ENCODE measurements around the gene OLFM2. TPM values are rescaled to one million over a fixed set of nuclear protein-coding genes. Genes with fewer than 3 reads are reported as not detected.
"Not testable (repeated sequence)": the region's sequence is repeated elsewhere in the genome, so short reads cannot be mapped to it uniquely, and the experiment has no call there.

The OLFM2 gene
- polyA plus RNA-seq, 6 donors from 2014 or later: not detected

DNA sequence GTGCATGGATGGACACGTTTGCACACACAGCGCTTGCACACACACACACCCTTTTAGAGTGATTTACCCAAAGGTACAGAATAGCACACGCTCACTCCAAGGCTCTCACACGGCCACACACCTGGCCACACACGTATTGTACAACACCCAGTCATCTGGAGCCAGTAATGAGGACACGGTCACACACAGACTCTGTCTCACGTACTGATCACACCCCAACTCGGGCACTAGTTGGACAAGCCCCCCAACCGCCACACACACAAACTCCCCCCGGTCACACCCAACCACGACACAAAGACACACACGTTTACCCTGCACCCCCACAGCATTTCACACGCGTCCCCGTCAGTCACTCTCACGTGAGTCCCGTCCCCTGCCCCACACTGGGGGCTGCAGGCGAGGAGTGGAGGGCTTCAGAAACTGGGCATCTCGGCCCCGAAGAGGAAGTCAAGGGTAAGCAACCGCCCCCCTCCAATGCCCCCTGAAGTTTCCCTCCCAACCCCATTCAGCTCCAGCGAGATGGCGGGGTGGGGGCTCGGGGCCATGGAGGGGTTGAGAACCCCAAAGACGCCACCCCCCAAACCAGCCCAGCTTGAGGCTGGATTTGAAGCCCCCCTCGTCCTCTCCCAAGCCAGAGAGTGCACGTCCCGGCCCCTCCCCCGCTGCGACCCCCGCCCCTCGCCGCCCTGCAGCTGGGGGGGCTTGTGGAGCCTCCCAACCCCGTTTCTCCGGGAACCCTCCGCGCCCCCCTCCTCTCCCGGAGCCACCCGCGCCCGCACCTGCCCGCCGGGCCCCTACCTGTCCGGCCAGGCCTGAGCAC lies 599 bp downstream of the OLFM2 start:
- H3K4me3 Mint-ChIP-seq: peak overlapping the region; percentile 2 to 89 (median 66)
- H3K27ac Mint-ChIP-seq: peak overlapping the region in 4 of 6 donors; percentile 69 to 95 (median 82)
- H3K36me3 Mint-ChIP-seq: peaks cover 2 to 7% of the 10 kb centered on the region in 2 donors
- DNase-seq (no peak), ATAC-seq (ENCODE audit: low read depth in 2 of 2) (no peak)
- H3K27me3 Mint-ChIP-seq: peaks cover 52 to 79% (median 74%) of the 10 kb centered on the region in 3 donors
- peaks cover 15 to 30% (median 29%) of the 10 kb centered on the region in 3 donors for H3K4me1 Mint-ChIP-seq
- peaks cover 0 to 7% (median 3%) of the 10 kb centered on the region in 7 donors for H3K9me3 Mint-ChIP-seq

- DNase-seq (peak; percentile 66), ATAC-seq (ENCODE audit: low read depth in 2 of 2) (peak; percentile 50 to 62)
- Mint-ChIP-seq H3K4me3 (peak overlapping the region in 2 of 8 donors; percentile 21 to 67), H3K36me3 (peaks cover 0 to 7% of the 10 kb centered on the region in 2 donors), H3K27me3 (peaks cover 47 to 73% (median 70%) of the 10 kb centered on the region in 3 donors), H3K27ac (peak overlapping the region in 2 of 6 donors; percentile 57 to 90), H3K4me1 (peaks cover 16 to 32% (median 31%) of the 10 kb centered on the region in 3 donors), H3K9me3 (peaks cover 0 to 5% (median 2%) of the 10 kb centered on the region in 7 donors)
Measured at GRCh38 chr19:9934132-9934950, 2.0 kb downstream of the OLFM2 start.

DNA sequence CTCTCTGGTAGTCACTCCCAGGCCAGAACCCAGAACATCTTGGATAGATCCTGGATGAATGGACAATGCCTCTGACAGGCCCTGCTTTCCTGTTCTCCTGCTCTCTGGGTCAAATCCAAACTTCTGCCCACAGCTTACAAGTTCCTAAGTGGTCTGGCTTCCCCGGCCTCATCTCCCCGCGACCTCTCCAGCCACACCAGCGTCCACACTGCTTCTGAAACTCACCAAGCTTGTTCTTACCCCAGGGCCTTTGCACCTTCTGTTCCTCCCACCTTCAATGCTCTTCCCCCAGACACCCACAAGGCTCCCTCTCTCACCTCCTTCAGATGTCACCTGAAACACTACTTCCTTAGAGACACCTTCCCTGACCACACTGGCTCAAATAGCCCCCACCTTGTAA lies 3.5 kb downstream of the OLFM2 start:
- Mint-ChIP-seq H3K27me3 (peaks cover 39 to 72% (median 69%) of the 10 kb centered on the region in 3 donors), H3K27ac (peak overlapping the region in 1 of 6 donors; percentile 12), H3K36me3 (peaks cover 0 to 7% of the 10 kb centered on the region in 2 donors), H3K9me3 (peaks cover 0 to 5% (median 2%) of the 10 kb centered on the region in 7 donors), H3K4me3 (peak overlapping the region in 1 of 8 donors; percentile 12), H3K4me1 (peaks cover 16 to 32% (median 31%) of the 10 kb centered on the region in 3 donors)
- ATAC-seq (ENCODE audit: low read depth in 2 of 2) (no peak), DNase-seq (no peak)

DNA sequence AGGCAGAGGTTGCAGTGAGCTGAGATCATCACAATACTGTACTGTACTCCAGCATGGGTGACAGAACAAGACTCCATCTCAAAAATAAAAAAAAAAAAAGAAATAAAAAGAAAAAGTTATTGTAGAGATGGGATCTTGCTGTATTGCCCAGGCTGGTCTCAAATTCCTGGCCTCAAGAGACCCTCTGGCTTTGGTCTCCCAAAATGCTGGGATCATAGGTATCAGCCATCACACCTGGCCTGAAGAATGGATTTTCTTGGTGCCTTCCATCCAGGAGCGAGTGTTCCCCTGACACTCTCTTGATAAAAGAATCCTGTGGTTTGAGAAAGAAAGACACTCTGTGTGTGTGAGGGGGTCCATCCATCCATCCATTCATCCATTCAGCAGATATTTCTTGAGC lies 4.7 kb downstream of the OLFM2 start:
- peaks cover 0 to 5% (median 2%) of the 10 kb centered on the region in 7 donors for H3K9me3 Mint-ChIP-seq
- no peak for ATAC-seq (ENCODE audit: low read depth in 2 of 2)
- H3K27ac Mint-ChIP-seq: peak overlapping the region in 1 of 6 donors; percentile 78
- peaks cover 33 to 68% (median 57%) of the 10 kb centered on the region in 3 donors for H3K27me3 Mint-ChIP-seq
- DNase-seq: no peak
- H3K4me1 Mint-ChIP-seq: peaks cover 10 to 24% (median 24%) of the 10 kb centered on the region in 3 donors
- H3K4me3 Mint-ChIP-seq: no peak overlapping the region
- H3K36me3 Mint-ChIP-seq: peaks cover 0 to 7% of the 10 kb centered on the region in 2 donors

DNA sequence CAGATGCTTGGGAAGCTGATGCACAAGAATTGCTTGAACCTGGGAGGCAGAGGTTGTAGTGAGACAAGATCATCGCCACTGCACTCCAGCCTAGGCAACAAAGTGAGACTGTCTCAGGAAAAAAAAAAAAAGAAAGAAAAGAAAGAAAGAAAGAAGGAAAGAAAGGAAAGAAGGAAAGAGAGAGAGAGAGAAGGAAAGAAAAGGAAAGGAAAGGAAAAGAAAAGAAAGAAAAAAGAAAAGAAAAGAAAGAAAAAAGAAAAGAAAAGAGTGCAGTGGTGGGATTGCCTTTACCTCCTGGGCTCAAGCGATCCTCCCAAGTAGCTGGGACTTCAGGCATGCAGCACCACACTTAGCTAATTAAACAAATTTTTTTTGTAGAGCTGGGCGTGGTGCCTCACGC lies 12.9 kb downstream of the OLFM2 start:
- Mint-ChIP-seq H3K27ac (no peak overlapping the region), H3K27me3 (peaks cover 4 to 38% (median 25%) of the 10 kb centered on the region in 3 donors), H3K4me1 (peaks cover 0 to 3% (median 0%) of the 10 kb centered on the region in 3 donors), H3K9me3 (peaks cover 0 to 2% (median 0%) of the 10 kb centered on the region in 7 donors), H3K4me3 (no peak overlapping the region), H3K36me3 (no peaks in the 10 kb centered on the region)
- ATAC-seq (ENCODE audit: low read depth in 2 of 2) (no peak), DNase-seq (no peak)

GRCh38 chr19:9922782-9923379 lies 13.4 kb downstream of the OLFM2 start:
- not testable (repeated sequence) for ATAC-seq (ENCODE audit: low read depth in 2 of 2)

GRCh38 chr19:9917321-9917720 lies 19.0 kb downstream of the OLFM2 start:
- no peak overlapping the region for H3K27ac Mint-ChIP-seq
- H3K4me3 Mint-ChIP-seq: no peak overlapping the region
- peaks cover 8 to 12% (median 12%) of the 10 kb centered on the region in 3 donors for H3K4me1 Mint-ChIP-seq
- ATAC-seq (ENCODE audit: low read depth in 2 of 2) (no peak), DNase-seq (no peak)
- peaks cover 0 to 7% (median 2%) of the 10 kb centered on the region in 7 donors for H3K9me3 Mint-ChIP-seq
- no peaks in the 10 kb centered on the region for H3K36me3 Mint-ChIP-seq
- H3K27me3 Mint-ChIP-seq: peaks cover 40 to 53% (median 50%) of the 10 kb centered on the region in 3 donors

More at GRCh38 chr19:9922782-9923379, 13.4 kb downstream of the OLFM2 start:
- H3K4me3 Mint-ChIP-seq, H3K36me3 Mint-ChIP-seq, H3K27ac Mint-ChIP-seq, H3K4me1 Mint-ChIP-seq, H3K9me3 Mint-ChIP-seq, DNase-seq: not testable (repeated sequence)
- peaks cover 8 to 43% (median 31%) of the 10 kb centered on the region in 3 donors for H3K27me3 Mint-ChIP-seq

- no peak for ATAC-seq (ENCODE audit: low read depth in 2 of 2)
- peaks cover 8 to 12% (median 12%) of the 10 kb centered on the region in 3 donors for H3K4me1 Mint-ChIP-seq
- no peak for DNase-seq
- no peak overlapping the region for H3K27ac Mint-ChIP-seq
- no peaks in the 10 kb centered on the region for H3K36me3 Mint-ChIP-seq
- H3K4me3 Mint-ChIP-seq: peak overlapping the region in 2 of 8 donors; percentile 20 to 80
- H3K9me3 Mint-ChIP-seq: peaks cover 0 to 5% (median 2%) of the 10 kb centered on the region in 7 donors
- peaks cover 40 to 53% (median 50%) of the 10 kb centered on the region in 3 donors for H3K27me3 Mint-ChIP-seq
Measured at GRCh38 chr19:9916719-9917118, 19.6 kb downstream of the OLFM2 start.

DNA sequence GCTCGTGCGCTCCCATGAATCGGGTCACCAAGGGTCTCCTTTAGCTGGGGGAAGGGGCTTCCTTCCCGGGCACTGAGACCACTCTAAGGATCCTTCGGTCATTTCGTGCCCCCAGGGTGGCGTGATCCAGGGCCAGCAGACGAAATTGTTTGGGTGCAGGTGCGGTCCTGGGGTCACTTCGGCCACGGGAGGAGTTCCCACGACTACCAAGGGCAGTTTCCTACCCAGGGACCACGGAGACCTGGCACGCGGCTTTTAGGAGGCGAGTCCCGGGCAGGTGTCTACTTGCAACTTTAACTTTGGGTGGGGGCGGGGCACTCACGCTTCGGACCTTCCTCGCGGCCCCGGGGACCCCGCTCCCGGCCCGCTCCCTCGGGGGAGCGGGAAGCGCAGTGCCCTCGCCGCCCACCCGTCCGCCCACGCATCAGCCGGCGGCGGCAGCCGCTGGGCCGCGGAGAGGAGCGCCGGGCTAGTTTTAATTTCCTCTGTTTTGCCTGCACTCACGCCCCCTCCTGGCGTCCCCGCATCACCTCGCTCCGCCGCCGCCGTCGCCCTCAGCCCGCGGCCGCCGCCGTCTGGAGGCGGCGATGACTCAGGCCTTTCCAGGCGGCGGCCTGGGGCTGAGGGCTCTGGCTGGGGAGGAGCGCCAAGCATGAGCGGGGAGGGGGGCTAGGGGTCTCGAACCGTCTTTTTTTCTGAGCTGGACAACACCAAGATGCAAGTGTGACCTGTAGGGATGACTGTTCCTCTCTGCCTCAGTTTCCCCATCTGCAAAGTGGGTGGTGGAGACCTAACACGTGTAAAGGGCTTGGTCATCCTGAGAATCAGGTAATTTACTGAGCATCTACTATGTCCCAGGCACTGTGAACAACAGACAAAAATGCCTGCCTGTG lies 21.8 kb downstream of the OLFM2 start:
- Mint-ChIP-seq H3K27me3 (peaks cover 43 to 48% (median 45%) of the 10 kb centered on the region in 3 donors), H3K27ac (peak overlapping the region in 1 of 6 donors; percentile 26), H3K4me3 (peak overlapping the region; percentile 36 to 85 (median 70)), H3K36me3 (no peaks in the 10 kb centered on the region), H3K4me1 (peaks cover 8 to 12% (median 12%) of the 10 kb centered on the region in 3 donors), H3K9me3 (peaks cover 0 to 5% (median 2%) of the 10 kb centered on the region in 7 donors)
- peak; percentile 26 for DNase-seq
- ATAC-seq (ENCODE audit: low read depth in 2 of 2): peak; percentile 80 to 81

GRCh38 chr19:9914001-9914314 lies 22.4 kb downstream of the OLFM2 start:
- DNase-seq: no peak
- ATAC-seq (ENCODE audit: low read depth in 2 of 2): no peak
- peak overlapping the region in 6 of 8 donors; percentile 36 to 82 (median 67) for H3K4me3 Mint-ChIP-seq

GRCh38 chr19:9913237-9914000 lies 22.9 kb downstream of the OLFM2 start:
- Mint-ChIP-seq H3K27me3 (peaks cover 35 to 45% (median 42%) of the 10 kb centered on the region in 3 donors), H3K4me1 (peaks cover 8 to 12% (median 9%) of the 10 kb centered on the region in 3 donors), H3K9me3 (peaks cover 0 to 5% (median 2%) of the 10 kb centered on the region in 7 donors), H3K27ac (no peak overlapping the region), H3K36me3 (no peaks in the 10 kb centered on the region), H3K4me3 (peak overlapping the region in 7 of 8 donors; percentile 36 to 84 (median 71))
- no peak for DNase-seq
- no peak for ATAC-seq (ENCODE audit: low read depth in 2 of 2)

More at GRCh38 chr19:9914001-9914314, 22.4 kb downstream of the OLFM2 start:
- H3K27ac Mint-ChIP-seq: no peak overlapping the region
- H3K4me1 Mint-ChIP-seq: peaks cover 8 to 12% (median 12%) of the 10 kb centered on the region in 3 donors
- no peaks in the 10 kb centered on the region for H3K36me3 Mint-ChIP-seq
- peaks cover 41 to 48% (median 47%) of the 10 kb centered on the region in 3 donors for H3K27me3 Mint-ChIP-seq
- H3K9me3 Mint-ChIP-seq: peaks cover 0 to 5% (median 2%) of the 10 kb centered on the region in 7 donors
